Measurements from ENCODE around the gene C20orf96.

Gene C20orf96

DNA sequence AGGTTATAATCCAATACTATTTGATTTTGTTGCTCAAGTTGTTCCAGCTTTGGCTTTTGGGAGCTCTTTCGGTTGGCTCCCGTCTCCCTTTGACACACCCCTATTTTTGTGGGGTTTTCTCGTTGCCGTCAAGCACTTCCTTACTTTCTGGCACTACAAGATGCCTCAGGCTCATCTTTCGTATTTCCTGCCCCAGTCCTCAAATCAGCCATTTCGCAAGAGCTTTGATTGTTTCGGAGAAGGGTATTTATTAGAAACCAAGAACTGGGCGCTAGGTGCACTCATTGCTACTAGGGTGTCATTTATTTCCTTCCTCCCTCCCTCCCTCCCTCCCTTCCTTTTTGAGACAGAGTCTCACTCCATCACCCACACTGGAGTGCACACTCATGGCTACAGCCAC lies 21.5 kb upstream of the C20orf96 start:
- DNase-seq, result no peak

DNA sequence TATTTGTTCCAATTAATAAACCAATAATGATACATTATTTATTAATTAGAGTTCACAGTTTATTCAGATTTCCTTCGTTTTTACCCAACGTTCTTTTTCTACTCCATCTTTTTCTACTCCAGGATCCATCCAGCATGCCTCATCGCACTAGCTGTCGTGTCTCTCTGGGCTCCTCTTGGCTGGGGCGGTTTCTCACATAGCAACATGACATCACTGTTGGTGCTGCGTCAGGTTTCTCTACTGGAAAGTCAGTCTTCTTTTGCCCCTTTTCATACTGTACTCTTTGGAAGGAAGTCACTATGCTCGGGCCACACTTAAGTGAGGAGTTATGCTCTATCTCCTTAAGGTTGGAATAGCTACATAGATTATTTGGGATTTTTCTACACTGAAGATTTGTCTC lies 21.1 kb upstream of the C20orf96 start:
- DNase-seq, result no peak

DNA sequence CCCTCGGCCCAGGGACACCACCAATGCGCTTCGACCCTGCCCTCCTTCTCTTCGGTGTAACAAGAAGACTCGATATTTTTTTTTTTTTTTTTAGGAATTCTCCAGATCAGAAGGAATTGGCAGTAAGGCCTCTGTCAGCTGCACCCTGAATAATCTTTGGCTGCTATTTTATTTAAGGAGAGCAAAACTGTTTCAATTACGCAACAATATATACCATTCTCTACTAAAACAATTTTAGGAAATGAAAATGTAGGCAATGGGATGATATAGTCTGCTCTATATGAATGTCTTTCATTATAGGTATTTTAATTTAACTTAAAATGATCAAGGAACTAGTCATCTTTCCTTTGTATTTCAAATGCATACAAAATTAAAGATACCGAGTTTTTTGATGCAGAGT lies 20.1 kb upstream of the C20orf96 start:
- no peak for DNase-seq

DNA sequence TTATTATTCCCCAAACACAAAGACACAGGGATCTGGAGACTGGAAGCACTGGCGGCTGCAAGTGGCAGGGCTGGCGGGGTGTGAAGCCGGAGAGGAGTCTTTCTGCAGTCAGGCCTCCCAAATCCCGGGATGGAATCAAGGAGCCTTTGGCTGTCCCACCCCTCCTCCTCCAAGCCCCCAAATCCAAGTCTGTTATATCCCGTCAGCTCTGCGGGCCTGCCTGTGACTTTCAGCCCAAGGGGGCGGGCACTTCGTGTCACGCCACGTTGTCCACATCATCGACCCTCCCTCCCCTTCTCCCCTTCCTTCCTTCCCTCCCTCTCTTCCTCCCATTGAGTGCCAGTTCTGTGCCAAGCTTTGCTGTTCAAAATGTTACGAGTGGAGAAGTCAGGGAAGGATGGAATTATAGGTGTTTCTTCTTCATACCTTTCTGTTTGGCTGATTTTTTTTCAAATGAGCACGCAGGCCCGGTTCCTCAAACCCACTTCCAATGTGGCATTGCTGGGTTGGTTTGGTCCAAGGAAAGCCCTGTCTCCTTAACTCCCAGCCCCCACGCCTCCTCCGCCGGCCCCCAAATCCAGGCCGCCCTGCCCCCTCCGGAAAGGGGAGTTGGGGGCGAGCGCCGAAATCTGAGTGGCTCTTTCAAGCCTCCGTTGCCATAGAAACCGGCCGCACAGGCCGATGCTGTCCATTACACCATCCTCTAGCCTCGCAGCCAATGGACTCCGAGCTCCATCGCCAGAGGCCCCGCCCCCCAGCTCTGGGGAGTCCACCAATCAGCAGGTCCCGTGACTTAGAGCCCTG lies 19.5 kb upstream of the C20orf96 start:
- DNase-seq, result peak; percentile 88

DNA sequence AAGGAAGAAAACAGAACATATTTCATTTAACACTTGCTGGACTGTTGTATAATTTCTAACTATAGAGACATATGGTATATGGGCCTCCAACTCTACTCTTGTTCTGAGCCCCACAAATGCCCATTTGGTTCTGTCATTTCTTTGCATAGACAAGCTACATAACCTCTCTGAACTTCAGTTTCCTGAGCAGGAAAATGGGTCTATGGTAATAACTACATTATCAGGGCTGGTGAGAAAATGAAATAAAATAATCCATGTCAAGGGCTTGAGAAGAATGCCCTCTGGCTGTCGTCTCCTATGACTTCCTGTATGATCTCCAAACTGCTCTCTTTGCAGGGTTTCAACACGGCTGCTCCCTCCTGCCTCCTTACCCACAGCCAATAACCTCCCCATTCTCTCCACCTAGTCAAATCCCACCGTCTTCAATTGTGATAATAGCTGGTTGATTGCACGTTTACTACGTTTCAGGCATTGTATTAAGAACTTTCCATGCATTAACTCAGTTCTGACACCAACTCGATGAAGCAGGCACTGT lies 18.8 kb upstream of the C20orf96 start:
- no peak for DNase-seq

DNA sequence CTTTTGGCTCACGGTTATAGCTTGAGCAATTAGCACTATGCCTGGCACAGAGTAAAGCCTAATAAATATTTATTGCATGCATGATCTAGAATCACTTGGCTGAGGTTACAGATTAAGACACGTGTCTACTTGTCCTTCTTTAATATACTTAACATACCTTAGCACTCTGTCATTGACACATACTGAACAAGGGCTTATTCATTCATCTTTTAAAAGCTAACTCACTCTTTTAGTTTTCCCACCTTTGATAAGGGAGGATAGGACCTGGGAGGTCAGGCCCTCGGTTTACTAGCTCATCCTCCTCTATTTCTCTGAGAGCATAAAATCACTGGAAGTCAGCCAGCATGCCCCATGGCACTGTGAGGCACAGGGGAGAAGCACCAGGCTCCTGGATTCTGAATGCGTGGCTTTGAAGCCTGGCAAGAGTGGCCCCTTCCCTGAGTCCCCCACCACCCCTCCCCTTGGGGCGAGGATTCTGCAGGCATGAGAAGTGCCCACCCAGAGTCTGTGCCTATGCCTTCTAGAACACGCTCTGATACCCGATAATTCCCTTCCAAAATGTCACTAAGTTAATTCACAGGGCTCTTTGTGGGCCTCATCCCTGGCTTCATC lies 18.0 kb upstream of the C20orf96 start:
- DNase-seq, result no peak

DNA sequence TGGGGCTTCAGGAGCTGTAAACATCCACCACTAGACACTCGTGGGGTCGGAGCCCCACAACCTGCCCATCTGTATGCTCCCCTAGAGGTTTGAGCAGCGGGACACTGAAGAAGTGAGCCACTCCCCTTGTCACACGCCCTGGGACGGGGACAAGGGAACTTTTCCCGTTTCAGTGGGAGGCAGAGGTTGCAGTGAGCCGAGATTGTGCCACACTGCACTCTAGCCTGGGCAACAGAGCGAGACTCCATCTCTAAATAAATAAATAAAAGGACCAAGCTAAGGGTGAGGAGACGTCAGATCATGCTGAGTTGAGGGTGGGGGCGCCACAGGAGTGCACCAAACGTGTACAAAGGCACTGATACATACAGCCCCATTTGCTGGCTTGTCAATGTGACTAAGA lies 15.2 kb upstream of the C20orf96 start:
- DNase-seq, result no peak

DNA sequence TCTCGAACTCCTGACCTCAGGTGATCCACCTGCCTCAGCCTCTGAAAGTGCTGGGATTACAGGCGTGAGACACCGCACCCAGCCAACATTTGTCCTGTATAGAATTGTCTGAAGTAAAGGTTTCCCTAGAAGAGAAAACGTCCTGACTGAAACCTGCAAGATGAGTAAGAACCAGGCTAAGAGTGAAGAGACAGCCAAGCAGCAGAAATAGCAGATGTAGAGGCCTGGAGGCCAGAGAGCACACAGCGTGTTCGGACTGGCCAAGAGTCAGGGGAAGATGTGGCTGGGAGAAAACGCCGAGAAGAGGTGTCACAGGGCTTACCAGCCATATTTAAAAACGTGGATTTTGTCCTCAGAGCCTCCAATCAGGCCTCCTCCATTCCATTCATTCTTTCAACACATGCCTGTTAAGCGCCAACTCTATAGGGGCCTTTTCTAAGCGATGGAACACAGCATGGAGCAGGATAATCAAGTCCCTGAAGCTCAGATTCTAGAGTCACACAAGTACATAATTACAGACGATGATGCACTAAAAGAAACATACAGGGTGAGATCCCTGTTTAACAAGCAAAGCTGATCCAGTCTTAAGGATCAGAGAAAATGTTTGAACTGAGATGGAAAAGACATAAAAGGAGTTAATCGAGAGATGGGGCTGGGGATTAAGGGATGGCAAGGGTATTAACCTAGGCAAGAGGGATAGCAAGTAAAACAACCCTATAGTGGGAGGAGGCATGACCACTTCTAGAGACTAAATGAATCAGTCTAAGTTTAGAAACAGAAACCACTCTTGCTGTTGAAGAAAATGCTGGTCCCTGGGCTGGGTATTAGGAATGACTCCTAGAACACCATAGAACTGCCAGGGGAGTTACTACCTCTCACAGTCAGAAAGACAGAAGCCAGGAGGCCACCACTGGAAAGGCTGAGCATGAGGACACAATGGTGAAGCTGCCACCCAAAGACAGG lies 11.6 kb upstream of the C20orf96 start:
- DNase-seq, result no peak

DNA sequence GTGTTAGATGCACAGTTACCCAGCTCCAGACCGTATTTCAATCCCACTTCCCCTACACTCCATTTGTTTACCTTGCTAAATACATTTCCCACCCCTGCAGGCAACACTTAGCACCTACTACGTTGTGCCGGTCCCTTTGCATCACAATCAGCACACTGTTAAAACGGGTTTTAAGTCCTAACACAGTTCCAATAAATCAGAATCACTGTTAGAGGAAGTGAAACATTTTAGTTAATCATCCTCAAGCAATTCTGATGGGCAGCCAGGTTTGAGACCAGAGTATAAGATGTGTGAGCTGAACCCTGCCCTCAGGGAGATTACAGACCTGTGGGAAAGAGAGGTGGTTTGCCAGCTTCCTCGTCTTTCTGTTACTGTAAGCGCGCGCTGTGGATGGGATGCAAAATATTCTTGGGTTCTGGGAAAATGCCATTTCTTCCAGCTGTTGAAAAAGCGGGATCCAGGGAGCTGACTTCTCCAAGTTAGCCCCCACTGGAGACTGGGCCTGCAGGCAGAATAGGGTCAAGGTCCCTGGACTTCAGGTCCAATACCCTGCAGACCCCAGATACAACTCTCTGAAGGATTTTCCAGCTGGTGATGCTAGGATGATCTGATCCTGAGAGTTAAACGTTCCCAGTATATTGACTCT lies 9.9 kb upstream of the C20orf96 start:
- DNase-seq, result no peak

DNA sequence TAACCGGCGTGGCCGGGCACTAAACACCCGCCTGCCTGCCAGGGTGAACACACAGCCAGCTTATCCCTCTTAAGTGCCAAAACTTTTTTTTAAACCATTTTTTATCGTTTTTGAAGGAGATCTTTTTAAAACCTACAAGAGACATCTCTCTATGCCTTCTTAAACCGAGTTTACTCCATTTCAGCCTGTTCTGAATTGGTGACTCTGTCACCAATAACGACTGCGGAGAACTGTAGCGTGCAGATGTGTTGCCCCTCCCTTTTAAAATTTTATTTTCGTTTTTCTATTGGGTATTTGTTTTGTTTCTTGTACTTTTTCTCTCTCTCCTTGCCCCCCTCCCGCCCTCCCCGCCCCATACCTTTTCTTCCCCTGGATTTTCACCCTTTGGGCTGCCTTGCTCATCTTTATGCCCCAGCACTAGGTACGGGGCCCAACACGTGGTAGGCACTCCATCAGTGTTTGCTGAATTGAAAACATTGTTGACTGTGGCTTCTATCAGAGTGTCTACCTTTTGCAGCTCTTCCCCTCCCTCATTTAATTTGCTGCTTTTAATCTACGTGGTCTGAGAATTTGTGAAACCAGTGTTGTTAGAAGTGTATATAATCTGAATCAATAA lies 8.3 kb upstream of the C20orf96 start:
- no peak for DNase-seq

DNA sequence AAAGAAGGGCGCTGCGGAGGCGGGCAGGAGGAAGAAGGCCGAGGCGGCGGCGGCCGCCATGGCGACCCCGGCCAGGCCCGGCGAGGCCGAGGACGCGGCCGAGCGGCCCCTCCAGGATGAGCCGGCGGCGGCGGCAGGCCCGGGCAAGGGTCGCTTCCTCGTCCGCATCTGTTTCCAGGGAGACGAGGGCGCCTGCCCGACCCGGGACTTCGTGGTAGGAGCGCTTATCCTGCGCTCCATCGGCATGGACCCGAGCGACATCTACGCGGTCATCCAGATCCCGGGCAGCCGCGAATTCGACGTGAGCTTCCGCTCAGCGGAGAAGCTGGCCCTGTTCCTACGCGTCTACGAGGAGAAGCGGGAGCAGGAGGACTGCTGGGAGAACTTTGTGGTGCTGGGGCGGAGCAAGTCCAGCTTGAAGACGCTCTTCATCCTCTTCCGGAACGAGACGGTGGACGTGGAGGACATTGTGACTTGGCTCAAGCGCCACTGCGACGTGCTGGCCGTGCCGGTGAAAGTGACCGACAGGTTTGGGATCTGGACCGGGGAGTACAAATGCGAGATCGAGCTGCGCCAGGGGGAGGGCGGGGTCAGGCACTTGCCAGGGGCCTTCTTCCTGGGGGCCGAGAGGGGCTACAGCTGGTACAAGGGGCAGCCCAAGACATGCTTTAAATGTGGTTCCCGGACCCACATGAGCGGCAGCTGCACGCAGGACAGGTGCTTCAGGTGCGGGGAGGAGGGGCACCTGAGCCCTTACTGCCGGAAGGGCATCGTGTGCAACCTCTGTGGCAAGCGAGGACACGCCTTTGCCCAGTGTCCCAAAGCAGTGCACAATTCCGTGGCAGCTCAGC lies 7.6 kb upstream of the C20orf96 start:
- no peak for DNase-seq

DNA sequence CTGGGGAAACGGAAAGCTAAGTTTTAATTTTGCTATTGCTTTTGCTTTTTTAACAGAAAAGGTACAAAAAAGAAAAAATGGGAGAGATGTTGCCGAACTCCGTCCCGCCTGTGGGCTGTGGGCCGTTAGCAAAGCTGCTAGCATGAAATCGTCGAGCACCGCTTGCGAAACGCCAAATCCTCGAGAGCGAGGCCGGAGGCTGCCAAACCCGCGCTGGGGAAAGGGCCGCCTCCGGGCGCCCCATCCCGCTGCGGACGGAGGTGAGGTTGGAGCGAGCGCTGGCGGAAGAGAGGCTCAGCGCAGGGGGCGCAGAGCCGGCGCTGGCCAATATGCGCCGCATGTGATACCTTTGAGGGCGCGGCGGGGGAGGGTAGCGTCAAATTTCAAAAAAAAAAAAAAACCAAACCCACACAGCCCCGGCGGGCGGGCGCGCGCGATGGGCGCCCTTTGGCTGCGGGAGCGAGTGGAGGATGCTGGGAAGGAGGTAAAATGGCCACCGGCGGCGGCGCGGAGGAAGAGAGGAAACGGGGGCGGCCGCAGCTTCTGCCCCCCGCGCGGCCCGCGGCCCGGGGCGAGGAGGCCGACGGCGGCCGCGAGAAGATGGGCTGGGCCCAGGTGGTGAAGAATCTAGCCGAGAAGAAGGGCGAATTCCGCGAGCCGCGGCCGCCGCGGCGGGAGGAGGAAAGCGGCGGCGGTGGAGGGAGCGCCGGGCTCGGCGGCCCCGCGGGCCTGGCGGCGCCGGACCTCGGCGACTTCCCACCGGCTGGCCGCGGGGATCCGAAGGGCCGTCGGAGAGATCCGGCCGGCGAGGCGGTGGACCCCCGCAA lies 6.8 kb upstream of the C20orf96 start, which contains the start of gene ZCCHC3:
Gene ZCCHC3, plus strand, starts transcription at position 473 of the 827 bp plus-strand sequence. Its CDS starts 17 bp downstream, at position 490.
- peak; percentile 77 for DNase-seq

DNA sequence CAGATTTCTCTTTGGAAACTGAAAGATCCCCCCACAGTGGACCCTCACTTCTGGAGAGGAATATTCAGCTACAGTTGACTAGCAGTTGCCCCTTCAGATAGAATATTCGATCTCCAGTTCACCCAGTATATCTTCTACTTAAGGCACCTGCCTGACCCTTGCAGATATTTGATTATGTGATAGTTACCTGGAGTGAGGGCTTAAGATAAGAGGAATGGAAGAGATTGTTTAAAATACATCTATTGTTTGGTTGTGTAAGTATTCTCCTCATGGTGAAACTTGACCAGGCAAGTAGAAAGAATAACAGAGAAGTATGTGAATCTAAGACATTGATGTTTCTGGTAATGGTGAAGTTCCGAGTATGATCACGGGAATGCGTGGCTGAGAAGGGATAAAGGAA lies 5.3 kb upstream of the C20orf96 start:
- DNase-seq, result no peak

DNA sequence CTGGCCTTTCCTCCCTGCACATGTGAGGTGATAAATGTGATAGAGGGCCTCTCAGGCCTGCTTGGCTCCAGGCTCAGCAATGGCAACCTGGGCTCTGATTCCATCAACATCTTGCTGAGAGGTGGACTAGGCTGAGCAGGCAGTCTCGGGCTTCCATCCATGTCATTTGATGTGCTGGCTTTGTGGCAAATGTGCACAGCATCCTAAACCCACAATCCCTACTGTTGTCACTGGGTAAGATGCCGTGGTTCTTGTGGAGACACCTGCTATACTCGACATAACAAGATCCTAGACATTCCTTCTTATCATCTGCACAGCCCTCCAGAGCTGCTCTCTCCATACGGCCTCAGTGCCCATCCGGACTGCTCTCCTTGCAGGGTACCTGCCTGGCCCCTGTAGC lies 4.1 kb upstream of the C20orf96 start:
- DNase-seq, result no peak

DNA sequence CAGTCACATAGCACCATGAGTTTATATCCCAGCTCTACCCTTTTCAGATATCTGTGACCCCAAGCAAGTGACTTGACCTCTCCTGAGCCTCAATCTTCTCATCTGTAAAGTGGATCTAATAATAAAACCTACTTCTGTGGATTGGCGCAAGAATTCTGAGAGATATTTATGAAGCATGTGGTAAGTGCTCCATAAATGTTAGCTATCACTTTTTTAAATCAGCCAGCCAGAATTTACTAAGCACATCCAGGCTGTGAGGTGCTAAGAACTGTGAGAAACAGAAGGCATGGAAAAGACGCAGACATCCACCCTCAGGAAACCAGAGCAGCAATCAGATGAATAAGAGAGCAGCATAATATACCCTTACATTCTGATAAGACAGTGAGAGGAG lies 862 bp downstream of the C20orf96 start:
- DNase-seq, result no peak

DNA sequence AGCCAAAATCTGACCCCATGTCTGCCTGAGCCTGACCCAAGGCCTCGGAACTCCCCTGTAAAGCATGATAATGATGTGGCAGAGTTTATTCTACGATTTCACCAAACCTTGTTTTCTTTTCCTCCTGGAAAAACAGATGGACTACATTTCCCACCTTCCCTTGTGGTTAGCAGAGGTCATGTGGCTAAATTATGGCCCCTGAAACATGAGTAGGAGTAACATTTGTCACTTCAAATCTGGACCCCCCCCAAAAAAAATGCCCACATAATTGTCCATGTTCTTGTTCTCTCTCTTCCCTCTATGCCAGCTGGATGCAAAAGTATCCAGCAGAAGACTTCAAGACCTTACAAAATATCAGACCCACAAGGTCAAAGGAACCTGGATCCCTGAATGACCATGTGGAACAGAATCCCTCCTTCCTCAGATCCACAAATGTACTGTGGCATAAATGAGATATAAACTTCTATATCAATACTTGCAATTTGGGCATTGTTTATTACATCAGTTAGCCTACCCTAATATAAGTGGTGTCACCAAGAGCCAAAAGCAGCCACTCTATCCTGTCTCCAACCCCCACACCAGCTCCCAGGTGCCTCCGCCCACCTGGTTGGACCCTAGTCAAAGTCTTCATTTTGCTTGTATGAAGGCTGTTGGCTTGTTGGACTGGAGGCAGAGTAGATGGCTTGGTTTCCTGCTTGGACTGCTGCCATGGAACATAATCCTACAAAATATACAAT lies 1.4 kb downstream of the C20orf96 start:
- no peak for DNase-seq

DNA sequence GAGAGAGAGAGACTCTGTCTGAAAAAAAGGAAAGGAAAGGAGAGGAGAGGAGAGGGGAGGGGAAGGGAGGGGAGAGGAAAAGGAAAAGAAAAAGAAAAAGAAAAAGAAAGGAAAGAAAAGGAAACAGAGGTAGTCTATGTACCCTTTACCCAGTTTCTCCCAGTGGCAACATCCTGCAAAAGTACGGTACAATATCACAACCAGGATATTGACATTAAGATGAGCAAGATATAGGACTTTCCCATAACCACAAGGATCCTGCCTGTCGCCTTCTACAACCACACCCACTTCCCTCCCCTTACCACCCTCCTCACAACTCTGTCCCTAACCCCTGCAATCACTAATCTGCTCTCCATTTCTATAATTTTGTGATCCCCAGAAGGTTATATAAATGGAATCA lies 4.0 kb downstream of the C20orf96 start:
- DNase-seq, result no peak

DNA sequence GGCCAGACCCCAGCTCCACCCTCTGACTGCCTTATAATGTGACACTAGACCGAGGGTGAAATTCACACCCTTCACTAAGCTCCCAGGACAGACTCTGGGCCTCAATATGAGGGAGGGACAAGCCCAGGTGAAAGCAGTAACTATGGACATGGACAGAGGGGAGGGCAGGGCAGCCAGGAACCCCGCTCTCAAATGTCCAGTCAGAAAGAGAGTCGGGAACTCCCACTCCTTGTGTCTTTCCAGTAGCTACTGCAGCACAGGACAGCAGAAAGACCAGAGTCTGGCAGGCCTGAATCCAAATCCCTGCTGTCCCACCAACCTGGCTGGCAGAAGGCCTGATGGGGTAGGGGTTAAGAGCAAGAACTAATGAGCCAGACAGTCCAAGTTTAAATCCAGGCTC lies 6.4 kb downstream of the C20orf96 start:
- DNase-seq, result no peak
